H9 (cell line): ENCODE data around the gene OR6J1. TPM values are rescaled to one million over a fixed set of nuclear protein-coding genes. Genes with fewer than 3 reads are reported as not detected.

Experiments used
- DNase-seq: peaks from one replicate; pipeline ENCODE4 v3.0.0-alpha.2; 2017
- H2AFZ ChIP-seq: one replicate; pipeline ENCODE4 v1.6.1; 2013; ENCODE audit warnings: mild to moderate bottlenecking, low read length, control low read depth, moderate library complexity
- H2AK5ac ChIP-seq: 2 replicates; pipeline ENCODE4 v1.6.1; 2013; ENCODE audit warnings: low read length, control low read depth, mixed read lengths; ENCODE audit not compliant: insufficient read length
- H2BK120ac ChIP-seq: one replicate; pipeline ENCODE4 v1.6.1; 2013; ENCODE audit warnings: low read depth, mild to moderate bottlenecking, low read length, control low read depth, inconsistent platforms; ENCODE audit not compliant: poor library complexity, severe bottlenecking
- H2BK12ac ChIP-seq: 2 replicates; pipeline ENCODE4 v1.6.1; 2013; ENCODE audit warnings: low read length, control low read depth, mixed read lengths, low read depth; ENCODE audit not compliant: insufficient read length
- H2BK15ac ChIP-seq: 2 replicates; pipeline ENCODE4 v1.6.1; 2013; ENCODE audit warnings: low read depth, low read length, control low read depth
- H2BK20ac ChIP-seq: one replicate; pipeline ENCODE4 v1.6.1; 2013; ENCODE audit warnings: low read depth, mild to moderate bottlenecking, low read length, control low read depth, inconsistent platforms; ENCODE audit not compliant: poor library complexity, severe bottlenecking
- H2BK5ac ChIP-seq: 2 replicates; pipeline ENCODE4 v1.6.1; 2013; ENCODE audit warnings: low read length, control low read depth, mixed read lengths; ENCODE audit not compliant: insufficient read length
- H3K14ac ChIP-seq: 2 replicates; pipeline ENCODE4 v1.6.1; 2013; ENCODE audit warnings: low read length, control low read depth; ENCODE audit not compliant: insufficient read depth
- H3K18ac ChIP-seq: 2 replicates; pipeline ENCODE4 v1.6.1; 2013; ENCODE audit warnings: low read depth, mild to moderate bottlenecking, mixed read lengths, low read length, control low read depth; ENCODE audit not compliant: insufficient read length
- H3K23ac ChIP-seq: 2 replicates; pipeline ENCODE4 v1.6.1; 2013; ENCODE audit warnings: low read length, control low read depth, mixed read lengths, low read depth; ENCODE audit not compliant: insufficient read length
- H3K23me2 ChIP-seq: 2 replicates; pipeline ENCODE4 v1.6.1; 2013; ENCODE audit warnings: low read depth, mild to moderate bottlenecking, mixed read lengths, low read length, control low read depth; ENCODE audit not compliant: insufficient read length, poor library complexity, severe bottlenecking
- H3K27ac ChIP-seq: 2 replicates; pipeline ENCODE4 v1.5.1; 2013; ENCODE audit warnings: low read length, control low read depth, mixed read lengths, low read depth; ENCODE audit not compliant: insufficient read length
- H3K27me3 ChIP-seq: 2 replicates; pipeline ENCODE4 v1.6.1; 2013; ENCODE audit warnings: low read length, control low read depth, inconsistent platforms; ENCODE audit not compliant: insufficient read depth
- H3K4ac ChIP-seq: 2 replicates; pipeline ENCODE4 v1.6.1; 2013; ENCODE audit warnings: low read depth, mild to moderate bottlenecking, control low read depth, inconsistent platforms, low read length, moderate library complexity
- H3K4me1 ChIP-seq: 2 replicates; pipeline ENCODE4 v1.6.1; 2013; ENCODE audit warnings: low read length, control low read depth, inconsistent platforms; ENCODE audit not compliant: insufficient read depth
- H3K4me2 ChIP-seq: 2 replicates; pipeline ENCODE4 v1.6.1; 2013; ENCODE audit warnings: low read length, control low read depth, mixed read lengths; ENCODE audit not compliant: insufficient read length, insufficient read depth
- H3K56ac ChIP-seq: 2 replicates; pipeline ENCODE4 v1.6.1; 2013; ENCODE audit warnings: low read depth, mild to moderate bottlenecking, mixed read lengths, low read length, control low read depth; ENCODE audit not compliant: insufficient read length
- H3K79me1 ChIP-seq: 2 replicates; pipeline ENCODE4 v1.6.1; 2013; ENCODE audit warnings: low read depth, mild to moderate bottlenecking, moderate library complexity, low read length, control low read depth, inconsistent platforms; ENCODE audit not compliant: insufficient read depth, poor library complexity, severe bottlenecking
- H3K79me2 ChIP-seq: 2 replicates; pipeline ENCODE4 v1.6.1; 2013; ENCODE audit warnings: low read length, control low read depth, inconsistent platforms; ENCODE audit not compliant: insufficient read depth
- H3K9ac ChIP-seq: 2 replicates; pipeline ENCODE4 v1.6.1; 2013; ENCODE audit warnings: low read length, control low read depth, mixed read lengths; ENCODE audit not compliant: insufficient read length; ENCODE audit errors: extremely low read depth
- H3K9me3 ChIP-seq: one replicate; pipeline ENCODE4 v1.6.1; 2013; ENCODE audit warnings: low read depth, low read length, inconsistent platforms; ENCODE audit not compliant: control insufficient read depth
- H3T11ph ChIP-seq: one replicate; pipeline ENCODE4 v1.6.1; 2013; ENCODE audit warnings: mild to moderate bottlenecking, low read length, control low read depth, inconsistent platforms
- H4K20me1 ChIP-seq: one replicate; pipeline ENCODE4 v1.6.1; 2013; ENCODE audit not compliant: control insufficient read depth, insufficient read length, insufficient read depth
- H4K5ac ChIP-seq: 2 replicates; pipeline ENCODE4 v1.6.1; 2013; ENCODE audit warnings: low read depth, mild to moderate bottlenecking, mixed read lengths, low read length, control low read depth; ENCODE audit not compliant: insufficient read length
- H4K8ac ChIP-seq: replicated peaks from 2 replicates; pipeline ENCODE4 v1.6.1; 2013; ENCODE audit warnings: low read length, control low read depth, mixed read lengths, low read depth; ENCODE audit not compliant: insufficient read length
- H4K91ac ChIP-seq: 2 replicates; pipeline ENCODE4 v1.6.1; 2013; ENCODE audit warnings: low read depth, mild to moderate bottlenecking, moderate library complexity, mixed read lengths, low read length, control low read depth; ENCODE audit not compliant: insufficient read length
- H3K27ac Mint-ChIP-seq, 3 experiments: 2 replicates in 2 of 3; 3 replicates in 1 of 3; pipeline ENCODE4 v1.8.0; 2020 to 2021; ENCODE audit warnings: mixed read lengths in 3 of 3, mild to moderate bottlenecking in 1 of 3, moderate library complexity in 1 of 3
- H3K27me3 Mint-ChIP-seq: 2 replicates; pipeline ENCODE4 v1.8.0; 2021; ENCODE audit warnings: low read depth, mild to moderate bottlenecking, moderate library complexity, mixed read lengths
- H3K36me3 Mint-ChIP-seq, 3 experiments: 2 replicates in 2 of 3; 3 replicates in 1 of 3; pipeline ENCODE4 v1.8.0; 2020 to 2021; ENCODE audit warnings: low read depth in 3 of 3, mixed read lengths in 3 of 3; ENCODE audit not compliant: insufficient read depth in 1 of 3
- H3K4me1 Mint-ChIP-seq, 2 experiments: 2 replicates each; pipeline ENCODE4 v1.8.0; 2020; ENCODE audit warnings: mixed read lengths in 2 of 2
- H3K4me3 Mint-ChIP-seq, 2 experiments: 2 replicates in 1 of 2; 3 replicates in 1 of 2; pipeline ENCODE4 v1.8.0; 2020 to 2021; ENCODE audit warnings: mild to moderate bottlenecking in 2 of 2, mixed read lengths in 2 of 2, moderate library complexity in 1 of 2
- H3K9me3 Mint-ChIP-seq, 2 experiments: 2 replicates in 1 of 2; 3 replicates in 1 of 2; pipeline ENCODE4 v1.8.0; 2020; ENCODE audit warnings: mild to moderate bottlenecking in 2 of 2, mixed read lengths in 2 of 2, moderate library complexity in 1 of 2
- CTCF ChIP-seq: fragments of 200-600 bp; sonication (generic); conservative IDR thresholded peaks from 3 replicates; pipeline ENCODE4 v1.8.0; 2021; ENCODE audit warnings: antibody characterized with exemption, mild to moderate bottlenecking
- WGBS: extraction: QIAGEN DNeasy Blood & Tissue Kit; methylation state at CpG from one replicate; pipeline ENCODE4 v1.1.7; 2013; ENCODE audit warnings: missing lambda C conversion rate, low lambda C conversion rate, mixed read lengths; ENCODE audit not compliant: insufficient read length; ENCODE audit errors: extremely low coverage; 5-methylcytosine and 5-hydroxymethylcytosine counted together
- total RNA-seq: library from RNA; stranded (reverse); gene quantifications from 2 replicates; pipeline ENCODE4 v1.2.1, GENCODE V29; 2021

OR6J1 gene
- total RNA-seq, 1 experiment from 2014 or later = not detected

GRCh38 chr14:22593601-22594000 lies 50.6 kb downstream of the OR6J1 start:
- Histone ChIP-seq H3K9ac (no peak overlapping the region), H2BK5ac (no peak overlapping the region), H3K27me3 (no peaks in the 10 kb centered on the region), H2BK15ac (no peak overlapping the region), H2AK5ac (no peak overlapping the region), H4K8ac (no peak overlapping the region), H2BK120ac (no peak overlapping the region), H2BK12ac (no peak overlapping the region), H3K4me1 (no peaks in the 10 kb centered on the region; the same call in 1 of the 2 replicates), H3K4ac (no peak overlapping the region), H4K91ac (no peak overlapping the region), H3K79me2 (peaks cover 3% of the 10 kb centered on the region; the same call in 1 of the 2 replicates), H3T11ph (no peak overlapping the region), H3K23ac (no peak overlapping the region), H3K27ac (no peak overlapping the region), H4K5ac (no peak overlapping the region), H3K9me3 (no peaks in the 10 kb centered on the region), H3K56ac (no peak overlapping the region), H4K20me1 (no peaks in the 10 kb centered on the region), H3K79me1 (no peaks in the 10 kb centered on the region), H2AFZ (no peak overlapping the region), H3K23me2 (peaks cover 14% of the 10 kb centered on the region), H3K14ac (no peak overlapping the region), H2BK20ac (no peak overlapping the region), H3K18ac (no peak overlapping the region), H3K4me2 (no peak overlapping the region)
- no peaks in the 10 kb centered on the region; a peak in 1 of 7 replicates for H3K36me3 Mint-ChIP-seq
- TF ChIP-seq CTCF = no peak
- no CpG with 5 or more reads among the region's 2 CpGs for WGBS
- H3K4me1 Mint-ChIP-seq = peaks cover 20 to 32% of the 10 kb centered on the region in 2 experiments
- H3K9me3 Mint-ChIP-seq = no peaks in the 10 kb centered on the region; a peak in 1 of 5 replicates
- no peak overlapping the region for H3K4me3 Mint-ChIP-seq
- H3K27ac Mint-ChIP-seq = no peak overlapping the region
- H3K27me3 Mint-ChIP-seq = peaks cover 1% of the 10 kb centered on the region; the same call in 1 of the 2 replicates
- no peak for DNase-seq
